Left ventricle myocardium inferior (tissue), 1 donor: ENCODE data around the gene RUVBL2. TPM values are rescaled to one million over a fixed set of nuclear protein-coding genes. Genes with fewer than 3 reads are reported as not detected.

ENCODE experiments used
- DNase-seq: peaks from one replicate; pipeline ENCODE4 v3.0.0-alpha.2; 2020
- H3K27ac ChIP-seq: fragments of 200-600 bp; replicated peaks from 2 replicates; pipeline ENCODE4 v1.8.0; 2021
- H3K27me3 ChIP-seq: fragments of 200-600 bp; 2 replicates; pipeline ENCODE4 v1.8.0; 2021; ENCODE audit warnings: low read depth
- H3K36me3 ChIP-seq: fragments of 200-600 bp; 2 replicates; pipeline ENCODE4 v1.8.0; 2021
- H3K4me1 ChIP-seq: fragments of 200-600 bp; 2 replicates; pipeline ENCODE4 v1.8.0; 2021
- H3K4me3 ChIP-seq: fragments of 200-600 bp; 2 replicates; pipeline ENCODE4 v1.8.0; 2021; ENCODE audit warnings: mild to moderate bottlenecking, moderate library complexity
- H3K9me3 ChIP-seq: fragments of 200-600 bp; replicated peaks from 2 replicates; pipeline ENCODE4 v1.8.0; 2021
- CTCF ChIP-seq: fragments of 200-600 bp; IDR thresholded peaks from 2 replicates; pipeline ENCODE4 v1.8.0; 2021; ENCODE audit warnings: antibody characterized with exemption, mild to moderate bottlenecking, borderline replicate concordance
- intact Hi-C: fragments of 100-400 bp; cut with micrococcal nuclease; formaldehyde crosslinking; loops from one replicate; pipeline ENCODE4 v1.11.0; 2022
- total RNA-seq: library from RNA; stranded (reverse); fragmentation: NEBNext Ultra II Directional; extraction: Animal tissue kit (Norgen Biotek cat#: 25700); gene quantifications from one replicate; pipeline ENCODE4 v1.2.1, GENCODE V29; 2021
- donor health status: DM: no; HTN: yes; CAD: no; lungs with severe emphysema.

RUVBL2 gene
- total RNA-seq, 1 donor from 2014 or later: 44.4 TPM

- no peak for DNase-seq
- intact Hi-C loops: no loop called here
- Histone ChIP-seq H3K4me1 (peaks cover 64% of the 10 kb centered on the region), H3K9me3 (no peaks in the 10 kb centered on the region), H3K27me3 (no peaks in the 10 kb centered on the region), H3K36me3 (peaks cover 29% of the 10 kb centered on the region), H3K4me3 (peak overlapping the region; percentile 72), H3K27ac (peak overlapping the region; percentile 91)
- no peak for TF ChIP-seq CTCF
Measured at GRCh38 chr19:48991011-48991609, 2.6 kb upstream of the RUVBL2 start.

DNA sequence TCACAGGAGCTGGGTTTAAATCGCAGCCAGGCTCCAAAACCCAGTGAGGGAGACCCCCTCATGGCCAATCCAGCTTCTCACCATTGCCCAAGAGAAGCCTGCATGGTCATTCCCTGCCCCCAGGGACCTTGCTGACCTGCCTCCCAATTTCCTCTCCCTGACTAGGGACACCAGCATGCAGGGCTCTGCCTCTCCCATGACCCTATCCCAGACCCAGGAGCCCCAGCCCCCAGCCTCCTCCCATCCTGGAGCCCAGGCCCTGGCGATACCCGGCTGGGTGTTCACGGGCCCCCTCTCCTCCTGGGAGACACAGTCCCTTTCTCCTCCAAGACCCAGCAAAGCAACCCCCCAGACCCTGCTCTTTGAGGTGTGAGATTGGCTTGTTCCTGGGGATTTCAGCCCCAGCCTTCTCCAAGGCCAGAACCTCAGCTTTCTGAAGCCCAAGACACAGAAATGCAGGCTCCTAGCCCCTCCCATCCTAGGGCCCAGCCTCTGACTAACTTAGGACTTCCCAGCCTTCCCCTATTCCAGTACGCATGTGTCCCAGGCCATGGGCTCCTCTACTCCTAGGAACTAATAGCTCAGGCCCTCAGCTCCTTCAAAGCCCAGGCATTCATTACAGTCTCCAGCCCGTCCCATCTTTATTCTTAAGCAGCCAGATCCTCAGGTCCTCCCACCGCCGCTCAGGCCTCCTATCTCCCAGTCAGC is 1.7 kb upstream of the RUVBL2 start:
- peak overlapping the region; percentile 91 for H3K27ac ChIP-seq
- peak; percentile 63 for DNase-seq
- peaks cover 22% of the 10 kb centered on the region for H3K36me3 ChIP-seq
- peak overlapping the region; percentile 72 for H3K4me3 ChIP-seq
- H3K27me3 ChIP-seq: no peaks in the 10 kb centered on the region
- TF ChIP-seq CTCF: no peak
- H3K4me1 ChIP-seq: peaks cover 64% of the 10 kb centered on the region
- intact Hi-C loops: no loop called here
- no peaks in the 10 kb centered on the region for H3K9me3 ChIP-seq

DNA sequence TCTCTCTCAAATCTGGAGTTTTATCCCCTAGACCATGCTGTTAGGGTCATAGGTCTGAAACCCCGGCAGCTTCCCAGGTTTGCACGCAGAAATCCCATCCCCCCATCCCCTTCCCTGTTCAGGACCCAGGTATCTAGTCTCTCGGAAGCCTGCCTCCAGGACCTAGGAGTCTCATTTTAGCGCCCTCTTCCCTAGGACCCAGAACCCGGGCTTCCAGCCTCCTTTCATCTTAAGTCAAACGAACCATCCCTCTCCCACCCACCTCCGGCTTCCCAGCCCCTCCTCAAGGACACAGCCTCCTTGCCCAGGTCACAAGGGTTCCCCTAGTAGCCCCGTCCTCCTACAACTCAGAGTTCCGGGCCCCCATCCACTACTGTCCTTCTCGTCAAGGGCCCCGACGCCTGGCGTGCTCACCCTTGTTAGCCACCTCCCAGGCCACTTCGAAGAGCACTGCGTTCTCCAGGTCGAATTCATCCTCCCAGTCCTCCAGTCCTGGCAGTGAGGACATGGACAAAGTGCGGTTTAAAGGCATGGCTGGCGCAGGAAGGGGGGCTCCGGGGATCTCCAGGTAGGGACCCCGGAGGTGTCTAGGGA is 1.0 kb upstream of the RUVBL2 start:
- TF ChIP-seq CTCF: no peak
- H3K4me1 ChIP-seq: peaks cover 64% of the 10 kb centered on the region
- H3K9me3 ChIP-seq: no peaks in the 10 kb centered on the region
- peak overlapping the region; percentile 91 for H3K27ac ChIP-seq
- H3K4me3 ChIP-seq: peak overlapping the region; percentile 72
- intact Hi-C loops: no loop called here
- peaks cover 16% of the 10 kb centered on the region for H3K36me3 ChIP-seq
- DNase-seq: no peak
- no peaks in the 10 kb centered on the region for H3K27me3 ChIP-seq

- H3K9me3 ChIP-seq: no peaks in the 10 kb centered on the region
- H3K27ac ChIP-seq: peak overlapping the region; percentile 91
- intact Hi-C loops: no loop called here
- no peaks in the 10 kb centered on the region for H3K27me3 ChIP-seq
- no peak for DNase-seq
- peaks cover 4% of the 10 kb centered on the region for H3K36me3 ChIP-seq
- TF ChIP-seq CTCF: no peak
- H3K4me3 ChIP-seq: peak overlapping the region; percentile 72
- H3K4me1 ChIP-seq: peaks cover 57% of the 10 kb centered on the region
Measured at GRCh38 chr19:48994035-48994386, 324 bp downstream of the RUVBL2 start.

- no peak overlapping the region for H3K27ac ChIP-seq
- intact Hi-C loops: no loop called here
- H3K9me3 ChIP-seq: no peaks in the 10 kb centered on the region
- peaks cover 17% of the 10 kb centered on the region for H3K4me1 ChIP-seq
- peak; percentile 51 for TF ChIP-seq CTCF
- no peaks in the 10 kb centered on the region for H3K27me3 ChIP-seq
- no peak overlapping the region for H3K4me3 ChIP-seq
- DNase-seq: no peak
- H3K36me3 ChIP-seq: peaks cover 14% of the 10 kb centered on the region
Measured at GRCh38 chr19:48997972-48998371, 4.3 kb downstream of the RUVBL2 start.
